H9 (cell line): ENCODE data around the gene MAGEA1. TPM values are rescaled to one million over a fixed set of nuclear protein-coding genes. Genes with fewer than 3 reads are reported as not detected.

Experiments used
- DNase-seq: peaks from one replicate; pipeline ENCODE4 v3.0.0-alpha.2; 2017
- H2AFZ ChIP-seq: one replicate; pipeline ENCODE4 v1.6.1; 2013; ENCODE audit warnings: mild to moderate bottlenecking, low read length, control low read depth, moderate library complexity
- H2AK5ac ChIP-seq: 2 replicates; pipeline ENCODE4 v1.6.1; 2013; ENCODE audit warnings: low read length, control low read depth, mixed read lengths; ENCODE audit not compliant: insufficient read length
- H2BK120ac ChIP-seq: one replicate; pipeline ENCODE4 v1.6.1; 2013; ENCODE audit warnings: low read depth, mild to moderate bottlenecking, low read length, control low read depth, inconsistent platforms; ENCODE audit not compliant: poor library complexity, severe bottlenecking
- H2BK12ac ChIP-seq: 2 replicates; pipeline ENCODE4 v1.6.1; 2013; ENCODE audit warnings: low read length, control low read depth, mixed read lengths, low read depth; ENCODE audit not compliant: insufficient read length
- H2BK15ac ChIP-seq: 2 replicates; pipeline ENCODE4 v1.6.1; 2013; ENCODE audit warnings: low read depth, low read length, control low read depth
- H2BK20ac ChIP-seq: one replicate; pipeline ENCODE4 v1.6.1; 2013; ENCODE audit warnings: low read depth, mild to moderate bottlenecking, low read length, control low read depth, inconsistent platforms; ENCODE audit not compliant: poor library complexity, severe bottlenecking
- H2BK5ac ChIP-seq: 2 replicates; pipeline ENCODE4 v1.6.1; 2013; ENCODE audit warnings: low read length, control low read depth, mixed read lengths; ENCODE audit not compliant: insufficient read length
- H3K14ac ChIP-seq: 2 replicates; pipeline ENCODE4 v1.6.1; 2013; ENCODE audit warnings: low read length, control low read depth; ENCODE audit not compliant: insufficient read depth
- H3K18ac ChIP-seq: 2 replicates; pipeline ENCODE4 v1.6.1; 2013; ENCODE audit warnings: low read depth, mild to moderate bottlenecking, mixed read lengths, low read length, control low read depth; ENCODE audit not compliant: insufficient read length
- H3K23ac ChIP-seq: 2 replicates; pipeline ENCODE4 v1.6.1; 2013; ENCODE audit warnings: low read length, control low read depth, mixed read lengths, low read depth; ENCODE audit not compliant: insufficient read length
- H3K23me2 ChIP-seq: 2 replicates; pipeline ENCODE4 v1.6.1; 2013; ENCODE audit warnings: low read depth, mild to moderate bottlenecking, mixed read lengths, low read length, control low read depth; ENCODE audit not compliant: insufficient read length, poor library complexity, severe bottlenecking
- H3K27ac ChIP-seq: 2 replicates; pipeline ENCODE4 v1.5.1; 2013; ENCODE audit warnings: low read length, control low read depth, mixed read lengths, low read depth; ENCODE audit not compliant: insufficient read length
- H3K27me3 ChIP-seq: 2 replicates; pipeline ENCODE4 v1.6.1; 2013; ENCODE audit warnings: low read length, control low read depth, inconsistent platforms; ENCODE audit not compliant: insufficient read depth
- H3K4ac ChIP-seq: 2 replicates; pipeline ENCODE4 v1.6.1; 2013; ENCODE audit warnings: low read depth, mild to moderate bottlenecking, control low read depth, inconsistent platforms, low read length, moderate library complexity
- H3K4me1 ChIP-seq: 2 replicates; pipeline ENCODE4 v1.6.1; 2013; ENCODE audit warnings: low read length, control low read depth, inconsistent platforms; ENCODE audit not compliant: insufficient read depth
- H3K4me2 ChIP-seq: 2 replicates; pipeline ENCODE4 v1.6.1; 2013; ENCODE audit warnings: low read length, control low read depth, mixed read lengths; ENCODE audit not compliant: insufficient read length, insufficient read depth
- H3K56ac ChIP-seq: 2 replicates; pipeline ENCODE4 v1.6.1; 2013; ENCODE audit warnings: low read depth, mild to moderate bottlenecking, mixed read lengths, low read length, control low read depth; ENCODE audit not compliant: insufficient read length
- H3K79me1 ChIP-seq: 2 replicates; pipeline ENCODE4 v1.6.1; 2013; ENCODE audit warnings: low read depth, mild to moderate bottlenecking, moderate library complexity, low read length, control low read depth, inconsistent platforms; ENCODE audit not compliant: insufficient read depth, poor library complexity, severe bottlenecking
- H3K79me2 ChIP-seq: 2 replicates; pipeline ENCODE4 v1.6.1; 2013; ENCODE audit warnings: low read length, control low read depth, inconsistent platforms; ENCODE audit not compliant: insufficient read depth
- H3K9ac ChIP-seq: 2 replicates; pipeline ENCODE4 v1.6.1; 2013; ENCODE audit warnings: low read length, control low read depth, mixed read lengths; ENCODE audit not compliant: insufficient read length; ENCODE audit errors: extremely low read depth
- H3K9me3 ChIP-seq: one replicate; pipeline ENCODE4 v1.6.1; 2013; ENCODE audit warnings: low read depth, low read length, inconsistent platforms; ENCODE audit not compliant: control insufficient read depth
- H3T11ph ChIP-seq: one replicate; pipeline ENCODE4 v1.6.1; 2013; ENCODE audit warnings: mild to moderate bottlenecking, low read length, control low read depth, inconsistent platforms
- H4K20me1 ChIP-seq: one replicate; pipeline ENCODE4 v1.6.1; 2013; ENCODE audit not compliant: control insufficient read depth, insufficient read length, insufficient read depth
- H4K5ac ChIP-seq: 2 replicates; pipeline ENCODE4 v1.6.1; 2013; ENCODE audit warnings: low read depth, mild to moderate bottlenecking, mixed read lengths, low read length, control low read depth; ENCODE audit not compliant: insufficient read length
- H4K8ac ChIP-seq: replicated peaks from 2 replicates; pipeline ENCODE4 v1.6.1; 2013; ENCODE audit warnings: low read length, control low read depth, mixed read lengths, low read depth; ENCODE audit not compliant: insufficient read length
- H4K91ac ChIP-seq: 2 replicates; pipeline ENCODE4 v1.6.1; 2013; ENCODE audit warnings: low read depth, mild to moderate bottlenecking, moderate library complexity, mixed read lengths, low read length, control low read depth; ENCODE audit not compliant: insufficient read length
- H3K27ac Mint-ChIP-seq, 3 experiments: 2 replicates in 2 of 3; 3 replicates in 1 of 3; pipeline ENCODE4 v1.8.0; 2020 to 2021; ENCODE audit warnings: mixed read lengths in 3 of 3, mild to moderate bottlenecking in 1 of 3, moderate library complexity in 1 of 3
- H3K27me3 Mint-ChIP-seq: 2 replicates; pipeline ENCODE4 v1.8.0; 2021; ENCODE audit warnings: low read depth, mild to moderate bottlenecking, moderate library complexity, mixed read lengths
- H3K36me3 Mint-ChIP-seq, 3 experiments: 2 replicates in 2 of 3; 3 replicates in 1 of 3; pipeline ENCODE4 v1.8.0; 2020 to 2021; ENCODE audit warnings: low read depth in 3 of 3, mixed read lengths in 3 of 3; ENCODE audit not compliant: insufficient read depth in 1 of 3
- H3K4me1 Mint-ChIP-seq, 2 experiments: 2 replicates each; pipeline ENCODE4 v1.8.0; 2020; ENCODE audit warnings: mixed read lengths in 2 of 2
- H3K4me3 Mint-ChIP-seq, 2 experiments: 2 replicates in 1 of 2; 3 replicates in 1 of 2; pipeline ENCODE4 v1.8.0; 2020 to 2021; ENCODE audit warnings: mild to moderate bottlenecking in 2 of 2, mixed read lengths in 2 of 2, moderate library complexity in 1 of 2
- H3K9me3 Mint-ChIP-seq, 2 experiments: 2 replicates in 1 of 2; 3 replicates in 1 of 2; pipeline ENCODE4 v1.8.0; 2020; ENCODE audit warnings: mild to moderate bottlenecking in 2 of 2, mixed read lengths in 2 of 2, moderate library complexity in 1 of 2
- WGBS: extraction: QIAGEN DNeasy Blood & Tissue Kit; methylation state at CpG from one replicate; pipeline ENCODE4 v1.1.7; 2013; ENCODE audit warnings: missing lambda C conversion rate, low lambda C conversion rate, mixed read lengths; ENCODE audit not compliant: insufficient read length; ENCODE audit errors: extremely low coverage; 5-methylcytosine and 5-hydroxymethylcytosine counted together
- total RNA-seq: library from RNA; stranded (reverse); gene quantifications from 2 replicates; pipeline ENCODE4 v1.2.1, GENCODE V29; 2021
- TF ChIP-seq, protein P1 (sequence below): fragments of 200-600 bp; sonication (generic); conservative IDR thresholded peaks from 3 replicates; pipeline ENCODE4 v1.8.0; 2021; ENCODE audit warnings: antibody characterized with exemption, mild to moderate bottlenecking

The MAGEA1 gene
- total RNA-seq, 1 experiment from 2014 or later = not detected

GRCh38 chrX:153190381-153190780 lies 11.3 kb downstream of the MAGEA1 start:
- Histone ChIP-seq H3K9ac (no peak overlapping the region), H3K14ac (no peak overlapping the region), H4K5ac (no peak overlapping the region), H3K4me1 (no peaks in the 10 kb centered on the region), H2AK5ac (no peak overlapping the region), H3K27me3 (no peaks in the 10 kb centered on the region), H3K4me2 (no peak overlapping the region), H2BK120ac (no peak overlapping the region), H3K18ac (no peak overlapping the region), H2BK12ac (no peak overlapping the region), H2BK20ac (no peak overlapping the region), H3K23ac (no peak overlapping the region), H3K23me2 (no peaks in the 10 kb centered on the region), H2BK15ac (no peak overlapping the region), H4K20me1 (no peaks in the 10 kb centered on the region), H2AFZ (no peak overlapping the region), H3K56ac (no peak overlapping the region), H3K9me3 (peaks cover 35% of the 10 kb centered on the region), H3T11ph (no peak overlapping the region), H3K4ac (no peak overlapping the region), H4K8ac (no peak overlapping the region), H4K91ac (no peak overlapping the region), H3K27ac (no peak overlapping the region), H3K79me1 (no peaks in the 10 kb centered on the region), H2BK5ac (no peak overlapping the region), H3K79me2 (no peaks in the 10 kb centered on the region)
- Mint-ChIP-seq H3K9me3 (peaks cover 58 to 64% of the 10 kb centered on the region in 2 experiments), H3K36me3 (peaks cover 4 to 12% (median 9%) of the 10 kb centered on the region in 3 experiments; a peak in 6 of 7 replicates), H3K4me1 (no peaks in the 10 kb centered on the region), H3K27me3 (peaks cover 9% of the 10 kb centered on the region; the same call in 1 of the 2 replicates), H3K27ac (no peak overlapping the region), H3K4me3 (no peak overlapping the region)
- no peak for DNase-seq
- no CpG with 5 or more reads among the region's 1 CpG for WGBS
- TF ChIP-seq, protein P1, sequence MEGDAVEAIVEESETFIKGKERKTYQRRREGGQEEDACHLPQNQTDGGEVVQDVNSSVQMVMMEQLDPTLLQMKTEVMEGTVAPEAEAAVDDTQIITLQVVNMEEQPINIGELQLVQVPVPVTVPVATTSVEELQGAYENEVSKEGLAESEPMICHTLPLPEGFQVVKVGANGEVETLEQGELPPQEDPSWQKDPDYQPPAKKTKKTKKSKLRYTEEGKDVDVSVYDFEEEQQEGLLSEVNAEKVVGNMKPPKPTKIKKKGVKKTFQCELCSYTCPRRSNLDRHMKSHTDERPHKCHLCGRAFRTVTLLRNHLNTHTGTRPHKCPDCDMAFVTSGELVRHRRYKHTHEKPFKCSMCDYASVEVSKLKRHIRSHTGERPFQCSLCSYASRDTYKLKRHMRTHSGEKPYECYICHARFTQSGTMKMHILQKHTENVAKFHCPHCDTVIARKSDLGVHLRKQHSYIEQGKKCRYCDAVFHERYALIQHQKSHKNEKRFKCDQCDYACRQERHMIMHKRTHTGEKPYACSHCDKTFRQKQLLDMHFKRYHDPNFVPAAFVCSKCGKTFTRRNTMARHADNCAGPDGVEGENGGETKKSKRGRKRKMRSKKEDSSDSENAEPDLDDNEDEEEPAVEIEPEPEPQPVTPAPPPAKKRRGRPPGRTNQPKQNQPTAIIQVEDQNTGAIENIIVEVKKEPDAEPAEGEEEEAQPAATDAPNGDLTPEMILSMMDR = no peak
